ENCODE data around the gene ROBO1.

- TF ChIP-seq EZH2 (IDR thresholded peaks at IDR 0.05; ENCODE audit: insufficient read depth, poor library complexity, severe bottlenecking) (no peak), EZH2phosphoT487 (IDR thresholded peaks at IDR 0.05; ENCODE audit: insufficient read depth, low read depth) (no peak)
Measured at GRCh38 chr3:79564192-79564591, 203.6 kb downstream of the ROBO1 start.
